GM12864 (cell line): ENCODE results near the gene FRA10AC1.

ENCODE experiments used
- DNase-seq: peaks from one replicate; pipeline ENCODE4 v3.0.0-alpha.2; 2011; ENCODE audit warnings: low read depth
- H3K4me3 ChIP-seq: 2 replicates; pipeline ENCODE4 v1.5.1; 2011; ENCODE audit warnings: mild to moderate bottlenecking, low read depth, low read length, control low read depth
- TF ChIP-seq, protein P1 (sequence below): IDR thresholded peaks from 2 replicates; pipeline ENCODE4 v1.5.1; 2011; ENCODE audit warnings: low read depth, mild to moderate bottlenecking, moderate library complexity, low read length, control low read depth, inconsistent platforms; ENCODE audit errors: missing control alignments

FRA10AC1 gene

DNA sequence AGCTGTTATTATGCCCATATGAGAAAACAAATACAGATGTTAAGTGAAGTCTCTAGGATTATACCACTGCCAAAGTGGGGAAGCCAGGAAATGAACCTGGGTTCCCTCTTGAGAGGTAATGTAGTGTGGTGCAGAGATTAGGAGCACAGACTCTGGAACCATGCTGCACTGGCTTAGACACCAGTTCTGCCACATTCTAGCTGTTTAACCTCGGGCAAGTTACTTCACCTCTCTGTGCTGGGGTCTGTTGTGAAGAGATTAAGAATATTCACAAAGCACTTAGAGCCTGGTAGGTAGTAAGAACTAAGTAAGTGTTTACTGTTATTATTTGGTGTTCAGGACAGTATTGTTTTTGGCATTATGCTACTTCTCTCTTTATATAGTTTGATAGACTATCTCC, 48.2 kb downstream of the FRA10AC1 start:
- H3K4me3 ChIP-seq, result no peak overlapping the region
- TF ChIP-seq, protein P1, sequence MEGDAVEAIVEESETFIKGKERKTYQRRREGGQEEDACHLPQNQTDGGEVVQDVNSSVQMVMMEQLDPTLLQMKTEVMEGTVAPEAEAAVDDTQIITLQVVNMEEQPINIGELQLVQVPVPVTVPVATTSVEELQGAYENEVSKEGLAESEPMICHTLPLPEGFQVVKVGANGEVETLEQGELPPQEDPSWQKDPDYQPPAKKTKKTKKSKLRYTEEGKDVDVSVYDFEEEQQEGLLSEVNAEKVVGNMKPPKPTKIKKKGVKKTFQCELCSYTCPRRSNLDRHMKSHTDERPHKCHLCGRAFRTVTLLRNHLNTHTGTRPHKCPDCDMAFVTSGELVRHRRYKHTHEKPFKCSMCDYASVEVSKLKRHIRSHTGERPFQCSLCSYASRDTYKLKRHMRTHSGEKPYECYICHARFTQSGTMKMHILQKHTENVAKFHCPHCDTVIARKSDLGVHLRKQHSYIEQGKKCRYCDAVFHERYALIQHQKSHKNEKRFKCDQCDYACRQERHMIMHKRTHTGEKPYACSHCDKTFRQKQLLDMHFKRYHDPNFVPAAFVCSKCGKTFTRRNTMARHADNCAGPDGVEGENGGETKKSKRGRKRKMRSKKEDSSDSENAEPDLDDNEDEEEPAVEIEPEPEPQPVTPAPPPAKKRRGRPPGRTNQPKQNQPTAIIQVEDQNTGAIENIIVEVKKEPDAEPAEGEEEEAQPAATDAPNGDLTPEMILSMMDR, result no peak
- DNase-seq, result no peak

DNA sequence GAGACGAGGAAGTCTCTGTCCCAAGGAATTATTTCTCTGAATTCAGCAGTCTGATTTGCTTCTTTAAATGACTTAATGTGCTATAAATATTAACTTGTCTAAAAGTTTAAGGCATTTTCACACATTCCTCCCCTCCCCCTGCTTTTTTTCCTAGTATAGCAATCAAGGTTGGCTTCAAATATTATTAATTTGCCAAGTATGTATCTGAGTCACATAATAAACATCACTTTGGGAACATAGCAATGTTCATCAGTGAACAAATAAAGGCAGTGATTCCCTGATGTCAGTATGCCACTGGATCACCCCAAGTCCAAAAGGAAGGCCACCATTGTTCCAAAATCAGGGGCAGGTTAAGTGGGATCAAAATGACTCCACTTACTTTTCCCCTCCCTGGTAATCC, 49.5 kb downstream of the FRA10AC1 start:
- TF ChIP-seq, protein P1, result no peak
- no peak for DNase-seq

DNA sequence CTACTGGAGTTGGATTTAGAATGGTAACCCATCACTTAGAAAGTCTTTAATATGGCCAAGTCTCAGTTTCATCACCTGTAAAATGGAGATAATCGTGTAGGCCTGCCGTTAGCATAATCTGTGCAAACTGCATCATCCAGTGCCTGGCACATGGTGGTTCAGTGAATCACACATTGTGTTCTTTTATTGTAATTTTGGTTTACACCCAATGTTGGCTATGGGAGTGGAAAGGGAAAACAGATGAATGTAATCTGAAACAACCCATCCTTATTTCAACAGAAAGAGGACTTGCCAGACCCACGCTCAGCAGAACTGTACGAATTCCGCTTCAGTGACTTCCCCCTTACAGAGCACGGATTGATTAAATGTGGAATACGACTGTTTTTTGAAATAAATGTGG, 62.6 kb downstream of the FRA10AC1 start:
- DNase-seq, result no peak
- TF ChIP-seq, protein P1, result no peak
- no peak overlapping the region for H3K4me3 ChIP-seq

More for the DNA sequence above, 49.5 kb downstream of the FRA10AC1 start:
- H3K4me3 ChIP-seq, result no peak overlapping the region

DNA sequence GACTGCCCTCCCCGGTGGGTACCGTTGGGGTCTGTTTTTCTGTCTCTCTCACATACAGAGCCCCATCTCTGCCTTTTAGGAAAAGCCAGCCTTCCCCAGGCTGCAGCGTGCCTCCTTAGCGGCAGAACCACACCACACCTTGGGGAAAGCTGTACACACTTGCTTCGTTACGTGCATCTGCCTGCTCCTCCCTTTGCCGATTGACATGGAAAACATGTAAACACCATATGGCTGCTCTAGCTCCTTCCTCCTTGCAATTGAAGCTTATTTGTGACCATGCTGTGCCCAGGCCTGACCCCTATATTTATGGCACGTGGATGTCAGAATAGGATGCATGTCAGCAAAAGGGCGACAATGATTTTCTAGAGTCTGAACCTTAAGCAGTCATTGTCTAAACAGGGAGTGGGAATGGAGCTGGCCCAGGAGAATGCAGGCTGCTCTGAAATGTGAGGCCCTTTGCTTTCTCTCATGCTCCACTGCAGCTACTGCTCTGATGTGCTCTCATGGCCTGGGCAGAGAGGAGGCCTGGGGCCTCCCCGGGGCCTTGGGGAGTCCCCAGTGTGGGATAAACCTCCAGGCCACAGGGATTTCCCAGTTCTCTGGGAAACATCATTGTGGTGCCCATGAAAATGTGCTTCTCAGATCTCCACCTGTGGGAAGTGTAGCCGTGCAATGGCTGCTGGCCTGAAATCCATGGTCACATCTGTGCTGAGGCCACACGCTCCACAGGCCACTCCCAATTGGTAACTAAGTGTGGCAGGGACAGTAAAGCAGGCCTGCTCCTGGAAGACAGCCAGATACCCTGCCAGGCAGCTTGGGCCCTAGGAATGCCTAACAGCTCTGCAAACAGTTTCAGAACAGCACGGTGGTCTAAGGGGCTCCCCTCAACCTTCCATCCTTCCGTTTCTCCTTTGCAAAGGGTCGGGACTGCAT, 71.5 kb downstream of the FRA10AC1 start:
- DNase-seq, result no peak
- H3K4me3 ChIP-seq, result no peak overlapping the region
- TF ChIP-seq, protein P1, result no peak

DNA sequence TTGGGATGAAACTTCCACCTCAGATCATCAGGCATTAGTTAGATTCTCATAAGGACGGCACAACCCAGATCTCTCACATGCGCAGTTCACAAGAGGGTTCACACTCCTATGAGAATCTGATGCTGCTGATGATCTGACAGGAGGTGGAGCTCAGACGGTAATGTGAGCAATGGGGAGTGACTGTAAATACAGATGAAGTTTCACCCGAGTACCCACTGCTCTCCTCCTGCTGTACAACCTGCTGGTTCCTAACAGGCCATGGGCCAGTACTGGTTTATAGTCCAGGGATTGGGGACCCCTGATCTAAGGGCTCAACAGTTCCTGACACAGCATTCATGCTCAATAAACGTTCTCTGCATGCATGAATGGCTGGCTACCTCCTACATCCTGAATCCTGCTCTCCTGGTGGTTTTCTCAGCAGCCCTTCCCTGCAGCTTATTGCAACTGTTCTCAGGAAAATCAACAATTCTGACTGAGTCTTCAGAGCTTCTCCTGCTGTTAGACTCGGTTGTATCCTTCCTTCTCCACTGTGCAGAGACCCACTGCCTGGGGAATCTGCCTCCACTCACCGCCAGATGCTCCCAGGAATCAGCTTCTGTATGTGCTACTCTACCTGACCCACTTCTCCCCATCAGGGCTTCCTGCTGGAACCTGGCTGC, 72.6 kb downstream of the FRA10AC1 start:
- H3K4me3 ChIP-seq, result no peak overlapping the region
- no peak for DNase-seq
- TF ChIP-seq, protein P1, result no peak

DNA sequence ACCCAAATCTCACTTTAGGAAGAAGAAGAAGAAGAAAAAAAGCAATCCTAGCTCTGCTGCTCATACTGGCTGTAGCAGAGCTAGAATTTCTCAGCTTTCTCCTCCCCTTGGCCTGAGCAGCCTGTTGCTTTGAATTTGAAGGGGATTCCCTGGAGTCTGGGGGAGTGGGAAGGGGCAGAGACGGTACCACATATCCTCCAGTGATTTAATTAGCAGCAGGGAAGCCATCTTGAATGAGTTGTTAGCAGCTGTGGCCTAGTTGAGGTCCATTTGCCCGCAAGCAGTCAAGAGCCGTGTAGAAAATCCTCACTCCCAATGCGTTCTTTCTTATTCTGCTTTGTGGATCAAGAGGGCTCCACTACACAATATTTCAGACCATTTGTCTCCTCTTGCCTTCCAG, 73.5 kb downstream of the FRA10AC1 start:
- TF ChIP-seq, protein P1, result no peak
- no peak overlapping the region for H3K4me3 ChIP-seq
- no peak for DNase-seq
